B cell (primary cell): Measurements from ENCODE around the gene LILRB4. TPM values are rescaled to one million over a fixed set of nuclear protein-coding genes. Genes with fewer than 3 reads are reported as not detected.
A peak's percentile ranks its signal among the peaks of the same experiment; 100 is the strongest.

Experiments used
- ATAC-seq: fragments of 200-7000 bp; cut with Tn5 transposase; one replicate; pipeline ENCODE4 v1.10.0; 2021; ENCODE audit warnings: low read depth, mild to moderate bottlenecking, moderate number of reproducible peaks, moderate library complexity
- CTCF ChIA-PET: fragments of 350-600 bp; sonication (Branson Sonifier 250); formaldehyde crosslinking; loops from one replicate; lab custom pipeline; 2021; ENCODE audit warnings: antibody characterized with exemption, inconsistent platforms; lab: Charles Lee
- POLR2A ChIA-PET: fragments of 350-600 bp; sonication (Branson Sonifier 250); formaldehyde crosslinking; loops from one replicate; lab custom pipeline; 2021; ENCODE audit warnings: antibody characterized with exemption; lab: Charles Lee
- DNase-seq: peaks from one replicate; pipeline ENCODE4 v3.0.0; 2013
- H2AFZ ChIP-seq: 2 replicates; pipeline ENCODE4 v1.6.1; 2012; ENCODE audit warnings: mild to moderate bottlenecking, low read depth, low read length; ENCODE audit not compliant: insufficient read depth, poor library complexity, severe bottlenecking
- H3K27ac ChIP-seq, 2 donors: 1 replicate in 1 of 2; 2 replicates in 1 of 2; pipeline ENCODE4 v1.5.1; 2012 to 2013; ENCODE audit warnings: low read length in 2 of 2, mild to moderate bottlenecking in 2 of 2, moderate library complexity in 1 of 2
- H3K27me3 ChIP-seq, 4 experiments: fragments of 200-600 bp in 1 of 4; sonication (generic) in 1 of 4; replicated peaks in 1 of 4; 1 replicate in 2 of 4; 2 replicates in 2 of 4; pipeline versions ENCODE4 v1.6.1 to v1.7.0; 2013 to 2016; ENCODE audit warnings: low read length in 3 of 4, mild to moderate bottlenecking in 2 of 4, mixed read lengths in 1 of 4, moderate library complexity in 1 of 4; ENCODE audit not compliant: insufficient read depth in 4 of 4, control insufficient read depth in 3 of 4; ENCODE audit errors: control extremely low read depth in 1 of 4
- H3K36me3 ChIP-seq, 2 experiments: replicated peaks in 1 of 2; 1 replicate in 1 of 2; 2 replicates in 1 of 2; pipeline versions ENCODE4 v1.6.1 to v1.7.1; 2013; ENCODE audit warnings: low read length in 1 of 2; ENCODE audit not compliant: insufficient read depth in 2 of 2, control insufficient read depth in 1 of 2; ENCODE audit errors: control extremely low read depth in 1 of 2, extremely low read depth in 1 of 2
- H3K4me1 ChIP-seq, 2 donors: fragments of 200-600 bp in 1 of 2; sonication (generic) in 1 of 2; 1 replicate in 1 of 2; 2 replicates in 1 of 2; pipeline versions ENCODE4 v1.5.1 to v1.6.1; 2013 to 2017; ENCODE audit warnings: low read length in 2 of 2; ENCODE audit not compliant: control insufficient read depth in 2 of 2, insufficient read depth in 2 of 2
- H3K4me2 ChIP-seq: replicated peaks from 2 replicates; pipeline ENCODE3; 2012; ENCODE audit warnings: mild to moderate bottlenecking, low read depth, low read length; ENCODE audit not compliant: poor library complexity, severe bottlenecking
- H3K4me3 ChIP-seq, 5 experiments: fragments of 200-600 bp in 1 of 5; sonication (generic) in 1 of 5; 1 replicate in 3 of 5; 2 replicates in 2 of 5; pipeline versions ENCODE4 v1.5.1 to v1.7.0; 2011 to 2016; ENCODE audit warnings: low read length in 4 of 5, mild to moderate bottlenecking in 4 of 5, low read depth in 2 of 5, control low read depth in 1 of 5, moderate library complexity in 1 of 5; ENCODE audit not compliant: insufficient read depth in 1 of 5; ENCODE audit errors: control extremely low read depth in 1 of 5, extremely low read depth in 1 of 5
- H3K79me2 ChIP-seq: fragments of 200-600 bp; sonication (generic); one replicate; pipeline ENCODE4 v1.6.0; 2016; ENCODE audit warnings: low read length; ENCODE audit not compliant: control insufficient read depth, insufficient read depth
- H3K9ac ChIP-seq: fragments of 200-600 bp; sonication (generic); 2 replicates; pipeline ENCODE4 v1.6.1; 2017; ENCODE audit warnings: mild to moderate bottlenecking, low read length, moderate library complexity
- H3K9me3 ChIP-seq, 3 donors: one replicate each; pipeline versions ENCODE4 v1.6.1 to v1.7.1; 2013; ENCODE audit warnings: low read length in 2 of 3; ENCODE audit not compliant: control insufficient read depth in 2 of 3, insufficient read depth in 1 of 3; ENCODE audit errors: control extremely low read depth in 1 of 3
- H4K20me1 ChIP-seq: 2 replicates; pipeline ENCODE4 v1.6.0; 2012; ENCODE audit warnings: mild to moderate bottlenecking, low read length; ENCODE audit not compliant: insufficient read depth, control insufficient read depth, poor library complexity, severe bottlenecking
- H3K27ac Mint-ChIP-seq: one replicate; pipeline ENCODE4 v1.8.0; 2021; ENCODE audit warnings: mixed read lengths
- H3K27me3 Mint-ChIP-seq: one replicate; pipeline ENCODE4 v1.8.0; 2021; ENCODE audit warnings: mixed read lengths
- H3K4me1 Mint-ChIP-seq: one replicate; pipeline ENCODE4 v1.8.0; 2021; ENCODE audit warnings: mixed read lengths
- H3K4me3 Mint-ChIP-seq: one replicate; pipeline ENCODE4 v1.8.0; 2021; ENCODE audit warnings: mixed read lengths
- H3K9me3 Mint-ChIP-seq: one replicate; pipeline ENCODE4 v1.8.0; 2022; ENCODE audit warnings: mixed read lengths; ENCODE audit not compliant: insufficient read depth
- CTCF ChIP-seq: fragments of 200-600 bp; IDR thresholded peaks from one replicate; pipeline ENCODE4 v1.8.0; 2022; ENCODE audit warnings: antibody characterized with exemption, mild to moderate bottlenecking
- EZH2 ChIP-seq: IDR thresholded peaks from 2 replicates; pipeline ENCODE4 v1.6.1; 2012; ENCODE audit warnings: borderline replicate concordance, low read depth, mild to moderate bottlenecking, moderate library complexity, low read length; ENCODE audit not compliant: insufficient read depth, poor library complexity, severe bottlenecking
- WGBS: methylation state at CpG from one replicate; pipeline ENCODE4 v1.1.5; 2013; ENCODE audit warnings: missing lambda C conversion rate; ENCODE audit not compliant: insufficient coverage; 5-methylcytosine and 5-hydroxymethylcytosine counted together
- intact Hi-C: fragments of 100-400 bp; cut with micrococcal nuclease; formaldehyde crosslinking; loops from one replicate; pipeline ENCODE4 v1.10.0; 2022
- polyA plus RNA-seq: library from polyadenylated mRNA; depleted of rRNA; stranded (reverse); fragments of >200 nt; gene quantifications from 2 replicates; pipeline ENCODE4 v1.2.3, GENCODE V29; 2012
- total RNA-seq, 2 donors: library from RNA; stranded (reverse); fragments of 120-200 nt in 1 of 2; gene quantifications; 1 replicate in 1 of 2; 2 replicates in 1 of 2; pipeline versions ENCODE4 v1.2.3 to v1.2.4, GENCODE V29; 2013 to 2022

The LILRB4 gene
- total and polyA plus RNA-seq, 2 donors (not counting 1 experiment from before 2014, with no cell fraction given) = 1.1 to 2.8 TPM

- no peak overlapping the region for H2AFZ ChIP-seq
- DNase-seq = no peak
- peaks cover 0 to 8% (median 3%) of the 10 kb centered on the region in 4 experiments for H3K27me3 ChIP-seq
- Mint-ChIP-seq H3K4me1 (peaks cover 29% of the 10 kb centered on the region), H3K9me3 (no peaks in the 10 kb centered on the region), H3K27ac (no peak overlapping the region), H3K4me3 (peak overlapping the region; percentile 42), H3K27me3 (peaks cover 11% of the 10 kb centered on the region)
- WGBS = 88% methylated on average over 3 of the region's 5 CpGs
- ChIA-PET CTCF (interaction anchor here (1.4 kb wide), 1 partner anchor 14 kb away, joined by 7 read pairs; no protein-coding TSS in a partner anchor), POLR2A (no interaction called here)
- no peak overlapping the region for H3K27ac ChIP-seq
- intact Hi-C loops = no loop called here
- ATAC-seq = no peak
- H3K9me3 ChIP-seq = peaks cover 0 to 3% (median 0%) of the 10 kb centered on the region in 3 donors
- no peak overlapping the region for H3K9ac ChIP-seq
- no peaks in the 10 kb centered on the region for H3K79me2 ChIP-seq
- no peak overlapping the region for H3K4me3 ChIP-seq
- H3K36me3 ChIP-seq = no peaks in the 10 kb centered on the region
- TF ChIP-seq CTCF (no peak), EZH2 (no peak)
- H3K4me1 ChIP-seq = peaks cover 27 to 39% of the 10 kb centered on the region in 2 donors
- H4K20me1 ChIP-seq = no peaks in the 10 kb centered on the region
- peak overlapping the region; percentile 64 for H3K4me2 ChIP-seq
These were observed 2.5 kb upstream of the LILRB4 start for GRCh38 chr19:54660306-54660705.

- Mint-ChIP-seq H3K27ac (no peak overlapping the region), H3K9me3 (no peaks in the 10 kb centered on the region), H3K4me1 (peaks cover 29% of the 10 kb centered on the region), H3K4me3 (peak overlapping the region; percentile 42), H3K27me3 (peaks cover 11% of the 10 kb centered on the region)
- no peaks in the 10 kb centered on the region for H4K20me1 ChIP-seq
- 18% methylated on average over 3 of the region's 6 CpGs for WGBS
- POLR2A ChIA-PET = no interaction called here
- H3K27ac ChIP-seq = no peak overlapping the region
- no peaks in the 10 kb centered on the region for H3K79me2 ChIP-seq
- peaks cover 0 to 3% (median 0%) of the 10 kb centered on the region in 3 donors for H3K9me3 ChIP-seq
- H3K9ac ChIP-seq = peak overlapping the region; percentile 2
- no peaks in the 10 kb centered on the region for H3K36me3 ChIP-seq
- peak overlapping the region in 1 of 5 experiments; percentile 43 for H3K4me3 ChIP-seq
- ATAC-seq = no peak
- CTCF ChIA-PET = interaction anchor here (1.4 to 2.4 kb wide), 3 partner anchors 14 to 180 kb away, joined by 3 to 13 read pairs (median 12); no protein-coding TSS in a partner anchor
- H3K27me3 ChIP-seq = peaks cover 0 to 11% (median 3%) of the 10 kb centered on the region in 4 experiments
- peaks cover 27 to 39% of the 10 kb centered on the region in 2 donors for H3K4me1 ChIP-seq
- H2AFZ ChIP-seq = peak overlapping the region; percentile 8
- DNase-seq = peak; percentile 51
- H3K4me2 ChIP-seq = peak overlapping the region; percentile 64
- TF ChIP-seq CTCF = no peak
- TF ChIP-seq EZH2 = no peak
- intact Hi-C loops = no loop called here
These were observed 1.8 kb upstream of the LILRB4 start for GRCh38 chr19:54660964-54661363.
